Femur (tissue), 1 donor: ENCODE data around the gene EML2.
"Not testable (repeated sequence)": the region's sequence is repeated elsewhere in the genome, so short reads cannot be mapped to it uniquely, and the experiment has no call there.

ENCODE experiments used
- DNase-seq: peaks from one replicate; pipeline ENCODE4 v3.0.0-alpha.2; 2017

EML2 gene

GRCh38 chr19:45615795-45616703, 23.1 kb downstream of the EML2 start:
- peak; percentile 94 for DNase-seq

- DNase-seq: not testable (repeated sequence)
Measured at GRCh38 chr19:45615056-45615455, 24.1 kb downstream of the EML2 start.

- DNase-seq: no peak
Measured at GRCh38 chr19:45613926-45614725, 25.1 kb downstream of the EML2 start.

DNA sequence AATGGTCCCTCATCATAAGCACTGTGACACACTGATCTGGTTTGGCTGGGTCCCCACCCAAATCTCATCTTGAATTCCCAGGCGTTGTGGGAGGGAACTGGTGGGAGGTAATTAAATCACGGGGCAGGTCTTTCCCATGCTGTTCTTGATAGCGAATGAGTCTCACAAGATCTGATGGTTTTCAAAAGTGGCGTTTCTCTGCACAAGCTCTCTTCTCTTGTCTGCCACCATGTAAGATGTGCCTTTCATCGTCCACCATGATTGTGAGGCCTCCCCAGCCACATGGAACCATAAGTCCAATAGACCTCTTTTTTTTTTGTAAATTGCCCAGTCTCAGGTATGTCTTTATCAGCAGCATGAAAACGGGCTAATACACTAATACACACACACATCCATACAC, 30.2 kb downstream of the EML2 start:
- DNase-seq: no peak

DNA sequence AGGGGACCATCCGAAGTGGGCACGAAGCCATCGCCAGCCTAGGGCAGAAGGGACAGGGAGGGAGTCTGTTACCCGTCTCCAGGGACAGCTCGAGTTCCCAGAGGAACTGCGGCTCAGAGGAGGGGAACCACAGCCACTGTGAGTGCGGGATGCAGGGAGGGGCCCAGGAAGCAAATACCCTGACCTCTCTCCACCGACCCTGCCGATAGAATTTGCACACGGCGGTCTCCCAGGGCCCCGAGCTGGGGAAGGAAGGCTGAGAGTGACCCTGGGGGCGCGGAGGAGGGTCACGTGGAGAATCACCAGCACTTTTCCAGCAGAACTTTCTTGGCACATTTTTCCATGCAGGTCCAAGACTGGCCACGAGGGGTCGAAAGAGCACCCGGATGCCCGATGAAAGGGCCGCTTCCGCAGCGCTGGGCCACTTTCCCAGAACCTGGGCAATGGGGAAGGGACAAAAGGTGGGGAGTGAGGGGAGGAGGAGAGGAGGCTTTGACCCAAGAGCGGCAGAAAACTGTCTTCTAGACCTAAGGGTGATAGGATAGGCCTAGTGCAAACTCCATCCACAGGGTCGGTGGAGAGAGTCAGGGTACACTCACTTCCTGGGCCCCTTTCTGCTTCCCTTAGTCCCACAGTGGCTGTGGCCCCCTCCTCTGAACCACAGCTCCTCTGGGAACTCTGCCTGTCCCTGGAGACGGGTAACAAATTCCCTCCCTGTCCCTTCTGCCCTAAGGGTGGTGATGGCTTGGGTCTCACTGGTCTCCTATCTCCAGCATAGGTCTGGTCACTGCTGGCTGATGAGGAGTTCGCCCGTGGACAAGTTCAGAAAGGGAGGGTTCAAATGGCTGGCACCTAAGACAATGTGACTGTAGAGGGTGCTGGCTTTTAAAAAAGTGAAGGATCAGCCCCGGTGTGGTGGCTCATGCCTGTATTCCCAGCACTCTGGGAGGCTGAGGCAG, 31.8 kb downstream of the EML2 start:
- peak; percentile 83 for DNase-seq

- DNase-seq: no peak
Measured at GRCh38 chr19:45601524-45602374, 37.4 kb downstream of the EML2 start, which contains the start of gene GPR4. Gene GPR4, minus strand, starts transcription at chr19:45602212. Its CDS starts 10,346 bp downstream, at chr19:45591866.

- DNase-seq: no peak
Measured at GRCh38 chr19:45601115-45601514, 38.1 kb downstream of the EML2 start.

- DNase-seq: no peak
Measured at GRCh38 chr19:45600340-45600885, 38.8 kb downstream of the EML2 start.

- no peak for DNase-seq
Measured at GRCh38 chr19:45599286-45599685, 39.9 kb downstream of the EML2 start.

- DNase-seq: no peak
Measured at GRCh38 chr19:45598267-45599001, 40.8 kb downstream of the EML2 start.

DNA sequence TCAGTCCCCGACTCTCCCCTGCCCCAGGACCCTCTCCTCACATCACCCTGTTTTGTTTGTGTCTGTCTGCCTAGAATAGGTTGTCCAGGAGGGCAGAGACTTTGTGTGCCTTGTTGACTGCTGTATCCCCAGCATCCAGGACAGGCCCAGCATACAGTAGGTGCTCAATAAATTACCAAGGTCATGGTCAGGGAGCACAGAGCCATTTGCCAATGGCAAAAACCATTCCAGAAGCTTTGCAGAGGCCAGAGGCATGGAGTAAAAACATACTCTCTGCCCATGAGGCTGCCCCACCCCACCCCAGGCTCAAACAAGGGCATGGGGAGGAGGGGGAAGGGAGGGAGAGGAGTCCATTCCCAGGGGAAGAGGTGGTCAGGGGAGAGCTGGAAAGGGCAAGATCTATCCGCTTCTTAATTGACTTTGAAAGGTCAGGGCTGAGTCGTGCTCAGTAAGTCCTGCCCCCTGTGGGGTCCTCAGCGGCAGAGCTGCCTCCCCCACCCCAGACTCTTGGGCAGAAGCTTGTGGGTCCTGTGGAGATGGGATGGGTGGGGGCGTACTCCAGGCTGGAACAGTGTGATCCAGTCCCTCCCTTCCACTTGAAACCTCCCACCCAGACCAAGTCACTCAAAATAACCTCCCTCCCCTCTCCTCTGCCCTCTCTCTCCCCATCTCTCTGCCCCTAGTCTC, 41.6 kb downstream of the EML2 start:
- DNase-seq: no peak

GRCh38 chr19:45595814-45596213, 43.4 kb downstream of the EML2 start:
- DNase-seq: no peak

DNA sequence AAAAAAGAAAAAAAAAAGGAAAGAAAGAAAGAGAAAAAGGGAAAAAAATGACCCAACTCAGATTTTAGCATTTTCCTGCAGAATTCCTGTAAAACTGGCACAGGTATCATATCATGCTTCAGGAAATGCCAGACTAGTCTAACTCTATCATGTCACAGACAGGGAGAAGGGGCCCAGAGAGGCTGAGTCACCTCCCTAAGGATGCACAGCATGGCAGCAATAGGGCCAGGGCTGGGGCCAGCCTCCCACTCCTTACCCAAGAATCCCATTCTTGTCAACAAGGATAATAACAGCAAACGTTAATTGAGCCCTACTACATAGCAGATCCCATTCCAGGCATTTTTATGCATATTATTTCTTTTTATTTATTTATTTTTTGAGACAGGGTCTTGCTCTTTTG, 45.7 kb downstream of the EML2 start:
- DNase-seq: no peak

DNA sequence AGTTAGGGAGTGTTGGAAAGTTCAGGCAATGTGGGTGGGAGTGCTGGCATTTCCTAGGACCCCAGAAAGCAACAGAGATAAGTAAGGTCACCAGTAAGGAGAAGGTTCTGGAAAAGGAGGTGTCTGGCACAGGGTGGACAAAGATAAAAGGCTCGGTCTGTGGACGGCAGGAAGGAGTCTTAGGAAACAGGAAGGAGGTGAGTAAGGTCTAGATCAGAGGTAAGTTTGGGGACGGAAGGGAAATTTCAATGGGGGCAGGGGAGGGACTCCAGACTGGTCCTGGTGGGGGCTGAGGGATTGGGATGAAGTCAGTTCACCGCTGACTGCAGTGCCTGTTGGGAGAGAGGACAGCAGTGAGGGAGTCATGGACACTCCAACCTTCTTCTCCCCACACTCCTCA, 46.8 kb downstream of the EML2 start:
- DNase-seq: no peak

- no peak for DNase-seq
Measured at GRCh38 chr19:45591638-45592005, 47.6 kb downstream of the EML2 start.

DNA sequence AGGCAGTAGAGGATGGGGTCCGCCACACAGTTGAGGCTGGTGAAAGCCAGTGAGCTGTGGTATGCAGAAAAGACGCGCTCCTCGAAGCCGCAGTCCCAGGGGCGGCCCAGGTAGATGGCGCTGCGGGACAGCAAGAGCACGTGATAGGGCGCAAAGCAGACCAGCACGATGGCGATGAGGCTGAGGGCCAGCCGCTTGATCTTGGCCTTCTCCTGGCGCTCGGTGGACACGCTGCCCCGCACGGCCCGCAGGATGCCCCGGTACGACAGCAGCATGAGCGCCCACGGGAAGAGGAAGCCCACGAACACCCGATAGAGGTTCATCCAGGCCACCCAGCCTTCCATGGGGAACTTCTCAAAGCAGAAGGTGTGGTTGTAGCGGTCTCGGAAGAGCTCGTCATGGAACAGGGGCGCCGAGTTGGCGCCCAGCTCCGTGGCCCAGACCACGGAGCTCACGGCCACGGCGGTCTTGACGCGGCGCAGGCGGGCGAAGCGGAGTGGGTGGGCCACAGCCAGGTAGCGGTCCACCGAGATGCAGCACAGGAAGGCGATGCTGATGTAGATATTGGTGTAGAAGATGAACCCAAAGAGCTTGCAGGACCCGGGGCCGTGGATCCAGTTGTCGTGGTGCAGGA, 48.1 kb downstream of the EML2 start:
- no peak for DNase-seq

DNA sequence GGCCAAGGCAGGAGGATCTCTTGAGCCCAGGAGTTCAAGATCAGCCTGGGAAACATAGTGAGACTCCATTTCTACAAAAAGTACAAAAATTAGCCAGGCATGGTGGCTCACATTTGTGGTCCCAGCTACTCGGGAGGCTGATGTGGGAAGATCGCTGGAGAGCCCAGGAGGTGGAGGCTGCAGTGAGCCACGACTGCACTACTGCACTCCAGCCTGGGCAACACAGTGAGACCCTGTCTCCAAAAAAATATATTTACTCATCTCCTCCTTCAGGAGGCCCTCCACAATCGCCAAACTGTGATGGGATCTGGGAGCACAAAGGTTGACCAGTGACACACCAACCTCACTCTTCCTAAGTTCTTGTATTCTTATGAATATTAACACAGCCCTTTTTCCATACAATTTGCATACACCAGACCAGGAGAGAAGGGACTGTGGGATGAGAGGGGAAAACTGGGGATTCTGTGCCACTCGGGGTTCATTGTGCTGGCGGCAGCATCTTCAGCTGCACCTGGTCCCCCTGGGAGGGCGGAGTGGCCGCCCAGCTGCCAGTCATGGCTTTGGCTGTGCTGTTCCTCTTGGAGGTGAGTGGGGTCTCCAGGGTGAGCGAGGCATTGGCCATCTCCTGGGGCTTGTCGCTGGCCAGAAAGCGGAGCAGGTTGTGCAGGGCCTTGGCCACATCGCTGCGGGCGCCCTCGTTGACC, 48.7 kb downstream of the EML2 start:
- DNase-seq: no peak

DNA sequence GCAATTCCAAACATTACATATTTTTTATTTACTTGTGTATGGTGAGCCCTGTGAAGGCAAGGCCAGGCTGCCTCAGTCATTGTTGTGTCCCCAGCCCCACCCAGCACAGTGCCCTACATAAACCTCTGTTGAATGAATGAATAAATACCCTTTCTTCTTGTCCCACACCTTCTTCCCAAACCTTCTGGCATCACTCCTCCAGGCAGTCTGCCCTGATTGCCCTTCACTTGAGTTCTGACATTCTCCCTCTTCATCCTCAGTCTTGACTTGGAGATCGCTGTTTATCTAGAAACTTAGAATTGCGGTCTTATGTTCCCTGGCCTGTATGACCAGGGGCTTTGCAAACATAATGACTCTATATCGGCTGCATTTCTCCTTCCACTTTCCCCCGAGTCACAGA, 49.4 kb downstream of the EML2 start:
- no peak for DNase-seq

GRCh38 chr19:45587873-45588272, 51.3 kb downstream of the EML2 start:
- DNase-seq: no peak
